ENCODE data around the gene PAK6. TPM values are rescaled to one million over a fixed set of nuclear protein-coding genes. Genes with fewer than 3 reads are reported as not detected.

PAK6 gene
- total and polyA plus RNA-seq, 4 experiments from 2014 or later, result 0.53 to 1.7 (median 0.67) TPM; not detected in 1

GRCh38 chr15:40246496-40247280 lies 7.8 kb downstream of the PAK6 start:
- peak overlapping the region in 1 of 8 donors; percentile 1 for H3K4me3 Mint-ChIP-seq
- peaks cover 0 to 6% (median 0%) of the 10 kb centered on the region in 4 donors for H3K4me1 Mint-ChIP-seq
- Histone ChIP-seq H3K36me3 (ENCODE audit: insufficient read depth, low read length) (no peaks in the 10 kb centered on the region), H3K4me1 (ENCODE audit: insufficient read depth, low read length) (no peaks in the 10 kb centered on the region), H3K4me3 (ENCODE audit: low read length in 2 of 2) (no peak overlapping the region), H3K9me3 (ENCODE audit: control insufficient read depth in 1 of 2, low read length in 2 of 2) (no peaks in the 10 kb centered on the region), H3K27me3 (ENCODE audit: insufficient read depth, low read length) (no peaks in the 10 kb centered on the region), H3K27ac (ENCODE audit: low read depth, low read length) (no peak overlapping the region)
- H3K36me3 Mint-ChIP-seq, result no peaks in the 10 kb centered on the region
- intact Hi-C loops (cut with micrococcal nuclease), result no loop called here
- H3K27ac Mint-ChIP-seq, result no peak overlapping the region
- H3K27me3 Mint-ChIP-seq, result peaks cover 2 to 3% of the 10 kb centered on the region in 2 donors
- CTCF ChIA-PET (ENCODE audit: partially characterized antibody), result no interaction called here
- no peak for DNase-seq
- POLR2A ChIA-PET (ENCODE audit: partially characterized antibody), result no interaction called here
- no peaks in the 10 kb centered on the region for H3K9me3 Mint-ChIP-seq

GRCh38 chr15:40247406-40247971 lies 8.6 kb downstream of the PAK6 start:
- Mint-ChIP-seq H3K9me3 (no peaks in the 10 kb centered on the region), H3K4me1 (peaks cover 0 to 6% (median 0%) of the 10 kb centered on the region in 4 donors), H3K27ac (no peak overlapping the region), H3K27me3 (peaks cover 2 to 3% of the 10 kb centered on the region in 2 donors), H3K36me3 (no peaks in the 10 kb centered on the region), H3K4me3 (no peak overlapping the region)
- H3K4me1 ChIP-seq (ENCODE audit: insufficient read depth, low read length), result no peaks in the 10 kb centered on the region
- DNase-seq, result no peak
- POLR2A ChIA-PET (ENCODE audit: partially characterized antibody), result no interaction called here
- H3K27me3 ChIP-seq (ENCODE audit: insufficient read depth, low read length), result no peaks in the 10 kb centered on the region
- H3K36me3 ChIP-seq (ENCODE audit: insufficient read depth, low read length), result no peaks in the 10 kb centered on the region
- intact Hi-C loops (cut with micrococcal nuclease), result no loop called here
- no peaks in the 10 kb centered on the region for H3K9me3 ChIP-seq (ENCODE audit: control insufficient read depth in 1 of 2, low read length in 2 of 2)
- H3K27ac ChIP-seq (ENCODE audit: low read depth, low read length), result no peak overlapping the region
- H3K4me3 ChIP-seq (ENCODE audit: low read length in 2 of 2), result no peak overlapping the region
- CTCF ChIA-PET (ENCODE audit: partially characterized antibody), result no interaction called here

- POLR2A ChIA-PET (ENCODE audit: partially characterized antibody), result no interaction called here
- intact Hi-C loops (cut with micrococcal nuclease), result no loop called here
Observed at GRCh38 chr15:40248006-40248783, 9.3 kb downstream of the PAK6 start.

GRCh38 chr15:40249477-40250303 lies 10.8 kb downstream of the PAK6 start:
- H3K27me3 ChIP-seq (ENCODE audit: insufficient read depth, low read length), result peaks cover 7% of the 10 kb centered on the region
- ChIA-PET CTCF (ENCODE audit: partially characterized antibody) (interaction anchor here (1.7 kb wide), 1 partner anchor 33 kb away, joined by 4 read pairs; no protein-coding TSS in a partner anchor), POLR2A (ENCODE audit: partially characterized antibody) (no interaction called here)
- H3K4me3 ChIP-seq (ENCODE audit: low read length in 2 of 2), result no peak overlapping the region
- Mint-ChIP-seq H3K36me3 (no peaks in the 10 kb centered on the region), H3K27me3 (peaks cover 16% of the 10 kb centered on the region in 2 donors), H3K27ac (peak overlapping the region in 1 of 7 donors; percentile 20), H3K4me1 (peaks cover 2 to 17% (median 7%) of the 10 kb centered on the region in 4 donors), H3K9me3 (peaks cover 0 to 1% (median 0%) of the 10 kb centered on the region in 8 donors), H3K4me3 (no peak overlapping the region)
- H3K9me3 ChIP-seq (ENCODE audit: control insufficient read depth in 1 of 2, low read length in 2 of 2), result no peaks in the 10 kb centered on the region
- H3K4me1 ChIP-seq (ENCODE audit: insufficient read depth, low read length), result peaks cover 5% of the 10 kb centered on the region
- no peak for DNase-seq
- no peak overlapping the region for H3K27ac ChIP-seq (ENCODE audit: low read depth, low read length)
- no peaks in the 10 kb centered on the region for H3K36me3 ChIP-seq (ENCODE audit: insufficient read depth, low read length)
- intact Hi-C loops (cut with micrococcal nuclease), result no loop called here

More at GRCh38 chr15:40248006-40248783, 9.3 kb downstream of the PAK6 start:
- Histone ChIP-seq H3K27ac (ENCODE audit: low read depth, low read length) (no peak overlapping the region), H3K9me3 (ENCODE audit: control insufficient read depth in 1 of 2, low read length in 2 of 2) (no peaks in the 10 kb centered on the region), H3K4me1 (ENCODE audit: insufficient read depth, low read length) (peaks cover 3% of the 10 kb centered on the region), H3K36me3 (ENCODE audit: insufficient read depth, low read length) (no peaks in the 10 kb centered on the region), H3K4me3 (ENCODE audit: low read length in 2 of 2) (no peak overlapping the region), H3K27me3 (ENCODE audit: insufficient read depth, low read length) (peaks cover under 1% of the 10 kb centered on the region)
- Mint-ChIP-seq H3K4me1 (peaks cover 0 to 10% (median 3%) of the 10 kb centered on the region in 4 donors), H3K27ac (no peak overlapping the region), H3K4me3 (no peak overlapping the region), H3K27me3 (peaks cover 4 to 7% of the 10 kb centered on the region in 2 donors), H3K9me3 (no peaks in the 10 kb centered on the region), H3K36me3 (no peaks in the 10 kb centered on the region)
- CTCF ChIA-PET (ENCODE audit: partially characterized antibody), result no interaction called here
- DNase-seq, result no peak

- Mint-ChIP-seq H3K9me3 (peaks cover 0 to 1% (median 0%) of the 10 kb centered on the region in 8 donors), H3K27ac (no peak overlapping the region), H3K4me1 (peaks cover 2 to 17% (median 7%) of the 10 kb centered on the region in 4 donors), H3K36me3 (no peaks in the 10 kb centered on the region), H3K4me3 (no peak overlapping the region), H3K27me3 (peaks cover 16% of the 10 kb centered on the region in 2 donors)
- Histone ChIP-seq H3K4me3 (ENCODE audit: low read length in 2 of 2) (no peak overlapping the region), H3K36me3 (ENCODE audit: insufficient read depth, low read length) (no peaks in the 10 kb centered on the region), H3K4me1 (ENCODE audit: insufficient read depth, low read length) (peaks cover 5% of the 10 kb centered on the region), H3K27me3 (ENCODE audit: insufficient read depth, low read length) (peaks cover 7% of the 10 kb centered on the region), H3K27ac (ENCODE audit: low read depth, low read length) (no peak overlapping the region), H3K9me3 (ENCODE audit: control insufficient read depth in 1 of 2, low read length in 2 of 2) (no peaks in the 10 kb centered on the region)
- intact Hi-C loops (cut with micrococcal nuclease), result no loop called here
- CTCF ChIA-PET (ENCODE audit: partially characterized antibody), result interaction anchor here (1.7 kb wide), 1 partner anchor 33 kb away, joined by 4 read pairs; no protein-coding TSS in a partner anchor
- POLR2A ChIA-PET (ENCODE audit: partially characterized antibody), result no interaction called here
- no peak for DNase-seq
Observed at GRCh38 chr15:40250304-40250656, 11.4 kb downstream of the PAK6 start.

GRCh38 chr15:40250771-40251483 lies 12.1 kb downstream of the PAK6 start:
- CTCF ChIA-PET (ENCODE audit: partially characterized antibody), result interaction anchor here (1.7 kb wide), 1 partner anchor 34 kb away, joined by 4 read pairs; no protein-coding TSS in a partner anchor
- DNase-seq, result no peak
- POLR2A ChIA-PET (ENCODE audit: partially characterized antibody), result no interaction called here
- H3K4me1 Mint-ChIP-seq, result peaks cover 2 to 17% (median 7%) of the 10 kb centered on the region in 4 donors
- Histone ChIP-seq H3K27me3 (ENCODE audit: insufficient read depth, low read length) (peaks cover 7% of the 10 kb centered on the region), H3K27ac (ENCODE audit: low read depth, low read length) (no peak overlapping the region), H3K4me3 (ENCODE audit: low read length in 2 of 2) (no peak overlapping the region), H3K4me1 (ENCODE audit: insufficient read depth, low read length) (peaks cover 5% of the 10 kb centered on the region), H3K9me3 (ENCODE audit: control insufficient read depth in 1 of 2, low read length in 2 of 2) (no peaks in the 10 kb centered on the region), H3K36me3 (ENCODE audit: insufficient read depth, low read length) (no peaks in the 10 kb centered on the region)
- H3K4me3 Mint-ChIP-seq, result peak overlapping the region; percentile 13 to 75 (median 62)
- no peak overlapping the region for H3K27ac Mint-ChIP-seq
- H3K9me3 Mint-ChIP-seq, result peaks cover 0 to 1% (median 0%) of the 10 kb centered on the region in 8 donors
- H3K36me3 Mint-ChIP-seq, result no peaks in the 10 kb centered on the region
- intact Hi-C loops (cut with micrococcal nuclease), result no loop called here
- peaks cover 16% of the 10 kb centered on the region in 2 donors for H3K27me3 Mint-ChIP-seq

Data from CD4-positive, alpha-beta memory T cell (primary cell).